K562 (cell line): ENCODE results near the gene EXOC4.

Experiments
- CAMTA2 ChIP-seq: fragments of 250-450 bp; sonication (Bioruptor Pico); conservative IDR thresholded peaks from 2 replicates; pipeline ENCODE4 v1.5.1; 2022
- CREM ChIP-seq: IDR thresholded peaks from 2 replicates; pipeline ENCODE4 v1.6.1; 2014; ENCODE audit warnings: antibody characterized with exemption, low read depth
- CTCF ChIP-seq, 3 experiments: IDR thresholded peaks in 2 of 3; conservative IDR thresholded peaks in 1 of 3; 2 replicates each; pipeline ENCODE4 v1.5.1; 2011 to 2012; ENCODE audit warnings: low read length in 3 of 3, mild to moderate bottlenecking in 3 of 3, control low read depth in 2 of 3, improper control_type of control experiment in 1 of 3, inconsistent platforms in 1 of 3, low read depth in 1 of 3, mixed read lengths in 1 of 3, moderate library complexity in 1 of 3; ENCODE audit not compliant: insufficient read depth in 2 of 3
- MAZ ChIP-seq, 2 experiments: fragments of 450-650 bp in 1 of 2; sonication (generic) in 1 of 2; formaldehyde crosslinking; IDR thresholded peaks in 1 of 2; conservative IDR thresholded peaks in 1 of 2; 2 replicates each; pipeline versions ENCODE4 v1.4.0 to v1.5.0; 2020; ENCODE audit warnings: mild to moderate bottlenecking in 1 of 2, missing genetic modification reagents in 1 of 2
- POLR2AphosphoS5 ChIP-seq: IDR thresholded peaks from 2 replicates; pipeline ENCODE4 v1.6.1; 2011; ENCODE audit warnings: mild to moderate bottlenecking, low read depth, low read length, moderate library complexity; ENCODE audit not compliant: control insufficient read depth, insufficient read depth
- TF ChIP-seq, protein P1 (sequence below): sonication (generic); formaldehyde crosslinking; IDR thresholded peaks from 2 replicates; pipeline ENCODE4 v1.9.0; 2022; ENCODE audit warnings: mild to moderate bottlenecking, missing genetic modification reagents

GRCh38 chr7:134105841-134106240 is 853.0 kb downstream of the EXOC4 start:
- TF ChIP-seq CTCF (IDR thresholded peaks at IDR 0.05 in 2 of 3, conservative IDR thresholded peaks at IDR 0.05 in 1 of 3; ENCODE audit: insufficient read depth in 2 of 3, low read depth in 1 of 3, low read length in 3 of 3) (no peak), CREM (no peak), MAZ (CRISPR knock-in tag; conservative IDR thresholded peaks at IDR 0.05 in 1 of 2, IDR thresholded peaks at IDR 0.05 in 1 of 2) (no peak), CAMTA2 (no peak), POLR2AphosphoS5 (no peak)
- TF ChIP-seq, protein P1, sequence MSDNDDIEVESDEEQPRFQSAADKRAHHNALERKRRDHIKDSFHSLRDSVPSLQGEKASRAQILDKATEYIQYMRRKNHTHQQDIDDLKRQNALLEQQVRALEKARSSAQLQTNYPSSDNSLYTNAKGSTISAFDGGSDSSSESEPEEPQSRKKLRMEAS (CRISPR knock-in tag): no peak
